Osteocyte (in vitro differentiated cells): Measurements from ENCODE around the gene MUC13. TPM values are rescaled to one million over a fixed set of nuclear protein-coding genes. Genes with fewer than 3 reads are reported as not detected.

Experiments
- DNase-seq: peaks from one replicate; pipeline ENCODE4 v3.0.0; 2021; ENCODE audit warnings: mixed read lengths; ENCODE audit not compliant: unreplicated experiment; ENCODE audit errors: extremely low spot score
- H3K27ac Mint-ChIP-seq: one replicate; pipeline ENCODE4 v1.8.0; 2021; ENCODE audit warnings: mild to moderate bottlenecking, mixed read lengths; ENCODE audit not compliant: unreplicated experiment
- H3K27me3 Mint-ChIP-seq: one replicate; pipeline ENCODE4 v1.8.0; 2021; ENCODE audit warnings: mixed read lengths; ENCODE audit not compliant: unreplicated experiment
- H3K36me3 Mint-ChIP-seq: one replicate; pipeline ENCODE4 v1.8.0; 2021; ENCODE audit warnings: mixed read lengths; ENCODE audit not compliant: unreplicated experiment
- H3K4me1 Mint-ChIP-seq: one replicate; pipeline ENCODE4 v1.8.0; 2021; ENCODE audit warnings: mixed read lengths; ENCODE audit not compliant: unreplicated experiment
- H3K4me3 Mint-ChIP-seq: one replicate; pipeline ENCODE4 v1.8.0; 2021; ENCODE audit warnings: mild to moderate bottlenecking, moderate library complexity, mixed read lengths; ENCODE audit not compliant: unreplicated experiment
- H3K9me3 Mint-ChIP-seq: one replicate; pipeline ENCODE4 v1.8.0; 2021; ENCODE audit warnings: mixed read lengths; ENCODE audit not compliant: unreplicated experiment
- total RNA-seq: library from RNA; stranded (reverse); gene quantifications from 2 replicates; pipeline ENCODE4 v1.2.1, GENCODE V29; 2021
- TF ChIP-seq, protein P1 (sequence below): fragments of 200-600 bp; sonication (generic); IDR thresholded peaks from 2 replicates; pipeline ENCODE4 v1.5.0; 2021; ENCODE audit warnings: antibody characterized with exemption, mild to moderate bottlenecking, moderate library complexity

MUC13 gene
- total RNA-seq, 1 donor from 2014 or later, result not detected

DNA sequence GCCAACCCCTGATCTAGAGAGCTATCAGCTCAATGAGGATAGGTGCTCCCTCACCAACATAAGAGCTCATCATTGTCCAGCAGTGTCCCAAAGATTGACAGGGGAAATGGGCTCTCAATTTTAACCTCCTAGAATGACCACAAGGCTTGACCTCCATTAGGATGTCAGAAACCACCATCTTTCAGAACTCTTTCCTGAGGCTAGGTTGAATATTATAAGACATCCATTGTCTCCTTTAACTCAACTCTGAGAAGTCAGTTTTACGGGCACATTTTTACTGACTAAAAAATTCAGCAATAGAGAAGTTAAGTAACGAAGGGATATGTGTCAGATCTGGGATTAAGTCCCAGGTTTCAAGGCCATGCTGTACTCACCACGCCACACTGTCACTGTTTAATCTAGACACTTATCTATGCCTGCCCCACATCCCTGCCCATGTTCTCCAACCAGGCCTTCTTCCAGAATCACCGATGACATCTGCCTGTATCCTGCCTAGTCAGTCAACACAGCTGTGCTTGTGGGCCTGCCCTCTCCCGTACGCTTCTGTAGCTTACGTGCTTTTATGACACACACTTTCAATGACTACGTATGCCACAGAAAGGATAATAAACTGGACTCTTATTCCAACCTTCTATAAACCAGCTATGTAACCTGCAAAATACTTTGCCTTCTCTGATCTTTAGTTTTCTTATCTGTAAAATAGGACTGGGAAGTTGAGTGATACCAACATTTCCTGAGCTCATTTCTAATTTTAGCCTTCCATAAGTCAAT is 17.1 kb upstream of the MUC13 start:
- Mint-ChIP-seq H3K27ac (no peak overlapping the region), H3K9me3 (peaks cover 5% of the 10 kb centered on the region), H3K4me1 (peaks cover 2% of the 10 kb centered on the region), H3K36me3 (no peaks in the 10 kb centered on the region), H3K4me3 (no peak overlapping the region), H3K27me3 (no peaks in the 10 kb centered on the region)
- TF ChIP-seq, protein P1, sequence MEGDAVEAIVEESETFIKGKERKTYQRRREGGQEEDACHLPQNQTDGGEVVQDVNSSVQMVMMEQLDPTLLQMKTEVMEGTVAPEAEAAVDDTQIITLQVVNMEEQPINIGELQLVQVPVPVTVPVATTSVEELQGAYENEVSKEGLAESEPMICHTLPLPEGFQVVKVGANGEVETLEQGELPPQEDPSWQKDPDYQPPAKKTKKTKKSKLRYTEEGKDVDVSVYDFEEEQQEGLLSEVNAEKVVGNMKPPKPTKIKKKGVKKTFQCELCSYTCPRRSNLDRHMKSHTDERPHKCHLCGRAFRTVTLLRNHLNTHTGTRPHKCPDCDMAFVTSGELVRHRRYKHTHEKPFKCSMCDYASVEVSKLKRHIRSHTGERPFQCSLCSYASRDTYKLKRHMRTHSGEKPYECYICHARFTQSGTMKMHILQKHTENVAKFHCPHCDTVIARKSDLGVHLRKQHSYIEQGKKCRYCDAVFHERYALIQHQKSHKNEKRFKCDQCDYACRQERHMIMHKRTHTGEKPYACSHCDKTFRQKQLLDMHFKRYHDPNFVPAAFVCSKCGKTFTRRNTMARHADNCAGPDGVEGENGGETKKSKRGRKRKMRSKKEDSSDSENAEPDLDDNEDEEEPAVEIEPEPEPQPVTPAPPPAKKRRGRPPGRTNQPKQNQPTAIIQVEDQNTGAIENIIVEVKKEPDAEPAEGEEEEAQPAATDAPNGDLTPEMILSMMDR, result no peak
- no peak for DNase-seq

DNA sequence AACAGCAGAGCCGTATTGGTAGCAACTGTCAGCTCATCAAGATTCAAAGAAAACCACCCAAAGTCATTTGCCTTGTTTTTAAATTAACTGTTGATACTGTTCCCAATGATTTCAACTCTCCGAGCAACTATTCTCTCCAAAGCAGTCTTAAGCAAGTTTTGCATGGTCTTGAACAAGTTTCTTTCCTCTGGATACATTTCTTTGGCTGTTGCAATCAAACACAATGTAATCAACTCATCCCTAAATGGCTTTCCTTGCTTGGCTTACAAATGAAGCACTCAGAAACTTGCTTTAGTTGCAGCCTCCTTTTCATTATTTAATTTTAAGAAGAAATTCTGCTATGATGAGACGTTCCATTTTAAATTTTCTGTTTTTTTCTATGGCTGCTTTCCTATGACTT is 15.5 kb upstream of the MUC13 start:
- Mint-ChIP-seq H3K4me3 (no peak overlapping the region), H3K4me1 (peaks cover 2% of the 10 kb centered on the region), H3K27ac (no peak overlapping the region), H3K27me3 (no peaks in the 10 kb centered on the region), H3K36me3 (no peaks in the 10 kb centered on the region), H3K9me3 (peaks cover under 1% of the 10 kb centered on the region)
- TF ChIP-seq, protein P1, result no peak
- no peak for DNase-seq

DNA sequence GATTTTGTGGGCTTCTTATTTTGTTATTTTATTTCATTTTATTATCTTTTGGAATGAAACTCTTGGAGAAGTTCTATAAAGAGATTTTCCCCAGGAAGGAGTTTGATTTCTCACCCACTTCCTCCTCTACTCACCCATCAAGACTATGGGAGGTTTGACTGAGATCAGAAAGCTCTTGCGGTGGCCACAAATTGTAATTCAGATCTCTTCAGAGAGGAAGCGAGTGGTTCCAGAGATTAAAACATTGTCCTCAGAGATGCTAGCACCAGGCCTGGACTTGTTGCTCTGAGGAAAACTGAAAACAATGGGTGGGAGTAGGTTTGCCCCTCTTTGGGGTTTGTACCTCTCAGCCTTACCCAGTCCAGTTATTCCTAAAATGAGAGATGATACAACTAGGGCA is 8.1 kb upstream of the MUC13 start:
- H3K9me3 Mint-ChIP-seq, result no peaks in the 10 kb centered on the region
- TF ChIP-seq, protein P1, result no peak

DNA sequence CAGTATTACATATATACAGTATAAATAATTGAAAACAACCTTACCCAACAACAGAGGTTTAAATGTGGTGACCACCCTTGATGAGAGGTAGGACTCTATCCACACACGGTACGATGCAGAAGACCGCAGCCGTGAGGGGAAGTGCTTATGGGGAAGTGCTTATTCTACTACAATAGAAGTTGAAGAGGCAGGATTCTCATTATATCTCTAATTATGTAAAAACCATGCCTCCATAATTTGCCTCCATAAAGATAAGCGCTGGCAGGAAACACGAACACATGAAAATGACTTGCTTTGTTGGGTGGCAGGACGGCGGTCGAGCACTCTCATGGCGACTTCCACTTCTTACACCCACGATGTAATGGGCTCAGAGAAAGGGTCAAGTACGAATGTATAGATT is 7.2 kb upstream of the MUC13 start:
- Mint-ChIP-seq H3K4me1 (no peaks in the 10 kb centered on the region), H3K27me3 (no peaks in the 10 kb centered on the region), H3K36me3 (no peaks in the 10 kb centered on the region), H3K4me3 (no peak overlapping the region), H3K27ac (no peak overlapping the region), H3K9me3 (no peaks in the 10 kb centered on the region)
- TF ChIP-seq, protein P1, result no peak
- DNase-seq, result no peak

More for the DNA sequence above, 8.1 kb upstream of the MUC13 start:
- no peak for DNase-seq
- no peak overlapping the region for H3K4me3 Mint-ChIP-seq
- H3K4me1 Mint-ChIP-seq, result no peaks in the 10 kb centered on the region
- H3K36me3 Mint-ChIP-seq, result no peaks in the 10 kb centered on the region
- no peaks in the 10 kb centered on the region for H3K27me3 Mint-ChIP-seq
- no peak overlapping the region for H3K27ac Mint-ChIP-seq

- no peak for DNase-seq
- H3K27me3 Mint-ChIP-seq, result no peaks in the 10 kb centered on the region
- H3K4me3 Mint-ChIP-seq, result no peak overlapping the region
- TF ChIP-seq, protein P1, result no peak
- H3K4me1 Mint-ChIP-seq, result no peaks in the 10 kb centered on the region
- H3K36me3 Mint-ChIP-seq, result no peaks in the 10 kb centered on the region
- H3K9me3 Mint-ChIP-seq, result no peaks in the 10 kb centered on the region
- H3K27ac Mint-ChIP-seq, result no peak overlapping the region
Observed at GRCh38 chr3:124939661-124940060, 5.1 kb upstream of the MUC13 start.
